Measurements from ENCODE around the gene TMSB15B.
"Not testable (repeated sequence)": the region's sequence is repeated elsewhere in the genome, so short reads cannot be mapped to it uniquely, and the experiment has no call there.

The TMSB15B gene

DNA sequence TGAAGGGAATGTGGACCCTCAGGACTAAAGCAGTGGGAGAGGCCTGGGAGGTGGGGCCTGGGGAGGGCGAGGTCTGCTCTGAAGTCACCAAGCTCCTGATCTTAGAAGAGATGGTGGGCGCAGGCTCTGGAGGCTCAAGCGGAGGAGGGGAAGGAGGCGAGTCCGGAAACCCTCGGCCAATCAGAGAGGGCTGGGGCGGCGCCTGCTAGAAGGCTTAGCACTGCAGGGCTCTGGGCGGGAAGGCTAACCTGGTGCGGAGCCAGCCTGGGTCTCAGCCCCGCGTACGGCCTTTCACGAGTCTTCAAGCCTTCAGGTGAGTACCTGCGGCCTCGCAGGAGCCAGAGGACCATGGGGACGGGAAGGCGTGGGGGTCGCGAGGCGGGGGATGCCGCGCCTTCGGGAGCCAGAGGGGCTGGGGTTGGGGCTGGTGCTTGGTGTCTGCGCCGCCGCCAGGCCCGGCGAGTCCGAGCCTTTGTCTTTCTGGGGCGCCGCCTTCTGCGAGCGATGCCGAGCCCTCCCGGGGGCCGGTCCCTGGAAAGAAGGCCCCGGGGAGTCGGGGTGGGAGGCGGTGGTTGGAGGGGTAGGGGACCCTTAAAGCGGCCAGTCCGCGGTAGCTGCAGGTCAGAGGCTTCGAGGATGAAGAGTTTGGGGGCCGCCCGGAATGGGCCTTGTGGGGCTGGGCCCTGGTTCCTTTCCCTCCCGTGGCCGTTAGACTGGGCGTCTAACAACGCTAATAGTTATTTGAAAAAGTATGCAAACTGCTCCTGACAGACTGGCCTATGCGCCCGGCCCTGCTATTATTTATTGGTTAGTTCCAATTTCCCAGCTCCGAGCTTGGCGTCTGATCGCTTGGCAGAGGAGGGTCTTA is at the start of gene TMSB15B:
TSS of gene TMSB15B (plus strand) at position 217 of the 868 bp plus-strand sequence.
- not testable (repeated sequence) for DNase-seq (ENCODE audit: low read depth)

DNA sequence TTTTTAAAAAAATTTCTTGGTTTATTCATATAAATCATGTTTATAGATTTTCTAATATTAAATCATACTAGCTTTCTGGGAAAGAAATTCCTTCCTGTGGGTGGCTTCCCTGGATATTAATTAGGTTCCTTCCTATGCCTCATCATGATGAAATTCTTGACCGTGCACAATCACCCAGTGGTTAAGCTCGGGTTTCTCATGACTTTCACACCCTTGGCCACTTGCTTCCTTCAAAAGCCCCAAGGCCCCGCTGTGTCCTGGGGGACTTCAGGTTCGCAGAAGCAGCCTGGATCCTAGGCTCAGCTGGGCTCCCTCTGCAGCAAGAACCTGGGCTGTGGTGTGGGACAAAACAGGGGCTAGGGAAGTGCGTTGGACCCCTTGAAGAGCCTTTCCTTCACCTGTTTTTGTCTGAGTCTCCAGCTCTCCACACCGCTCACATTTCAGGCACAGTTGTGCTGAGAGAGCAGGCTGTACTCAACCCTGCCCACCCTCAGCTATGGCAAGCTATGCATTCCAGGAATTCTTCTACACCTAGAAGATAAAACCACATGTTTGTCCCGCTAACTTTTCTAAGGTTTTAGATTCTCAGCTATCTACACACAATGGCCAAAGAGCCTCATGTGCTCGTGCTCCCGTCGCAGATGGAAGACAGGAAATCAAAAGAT is 48.9 kb upstream of the TMSB15B start:
- DNase-seq (ENCODE audit: low read depth), result no peak

DNA sequence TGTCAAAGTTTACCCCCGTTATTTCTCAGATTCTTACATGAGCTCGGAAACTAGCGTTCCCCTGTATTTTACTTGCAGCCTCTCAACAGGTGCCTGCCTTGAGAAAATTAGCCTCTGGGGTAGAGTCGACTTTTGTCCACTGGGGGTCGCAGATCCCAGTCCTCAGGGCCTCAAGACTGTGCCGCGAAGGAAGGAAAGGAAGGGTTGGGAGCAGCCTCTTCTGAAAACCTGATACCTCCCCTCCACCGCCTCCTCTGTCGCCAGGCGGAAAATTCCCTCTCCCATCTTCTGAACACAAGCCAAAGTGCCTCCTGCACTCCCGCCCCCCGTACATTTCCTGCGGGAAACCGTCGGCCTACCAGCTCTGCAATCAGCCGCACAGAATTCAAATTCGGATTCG is 44.4 kb upstream of the TMSB15B start:
- DNase-seq (ENCODE audit: low read depth), result peak; percentile 40

DNA sequence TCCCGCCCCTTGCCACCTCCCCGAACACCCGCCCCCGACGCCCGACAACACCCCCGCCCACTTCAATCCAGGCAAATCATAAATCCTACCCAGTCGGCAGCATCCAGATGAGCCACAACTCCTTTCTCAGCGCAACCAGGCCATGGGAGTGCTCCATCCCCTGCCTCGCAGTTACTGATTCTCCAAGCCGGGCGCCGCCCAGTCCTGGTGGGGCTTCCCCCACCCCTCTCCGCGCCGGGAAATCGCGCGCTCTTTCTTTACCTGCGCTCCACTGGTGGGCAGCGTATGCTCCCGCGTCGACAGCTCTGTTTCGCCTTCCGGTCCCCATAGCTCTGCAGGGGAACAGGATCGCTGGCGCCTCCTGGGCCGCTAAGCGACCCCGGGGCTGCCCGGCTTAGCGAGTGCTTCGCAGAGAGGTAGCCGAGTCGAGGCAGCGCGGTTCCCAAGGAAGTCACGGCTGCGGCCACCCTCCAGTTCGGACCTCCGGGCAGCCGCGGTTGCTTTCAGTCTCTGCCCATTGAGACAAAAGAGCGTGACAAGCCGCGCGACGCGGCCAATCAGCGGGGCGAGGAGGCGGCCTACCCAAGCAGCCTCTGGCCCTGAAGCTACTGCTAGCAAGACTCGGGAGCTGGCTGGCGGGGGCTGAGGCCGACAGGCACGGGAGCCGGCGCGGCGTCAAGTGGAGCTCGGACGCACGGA is 43.7 kb upstream of the TMSB15B start:
- peak; percentile 41 for DNase-seq (ENCODE audit: low read depth)

DNA sequence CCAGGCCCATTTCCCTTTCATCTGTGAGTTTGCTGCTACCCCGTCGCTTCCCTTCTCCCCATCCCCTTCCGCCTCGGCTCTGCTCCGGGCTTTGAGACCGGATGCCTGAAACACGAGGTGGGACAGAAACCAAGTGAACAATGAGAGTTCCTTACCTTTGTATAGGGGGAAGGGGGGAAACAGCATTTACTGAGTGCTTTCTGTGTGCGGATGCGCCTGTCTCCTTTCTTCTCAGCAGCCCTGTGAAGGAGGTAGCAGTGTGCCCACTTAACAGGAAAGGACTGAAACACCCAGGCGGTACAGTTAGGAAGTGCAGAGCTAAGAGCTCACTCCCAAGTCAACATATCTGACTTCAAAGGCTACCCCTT is 43.2 kb upstream of the TMSB15B start:
- peak; percentile 34 for DNase-seq (ENCODE audit: low read depth)

DNA sequence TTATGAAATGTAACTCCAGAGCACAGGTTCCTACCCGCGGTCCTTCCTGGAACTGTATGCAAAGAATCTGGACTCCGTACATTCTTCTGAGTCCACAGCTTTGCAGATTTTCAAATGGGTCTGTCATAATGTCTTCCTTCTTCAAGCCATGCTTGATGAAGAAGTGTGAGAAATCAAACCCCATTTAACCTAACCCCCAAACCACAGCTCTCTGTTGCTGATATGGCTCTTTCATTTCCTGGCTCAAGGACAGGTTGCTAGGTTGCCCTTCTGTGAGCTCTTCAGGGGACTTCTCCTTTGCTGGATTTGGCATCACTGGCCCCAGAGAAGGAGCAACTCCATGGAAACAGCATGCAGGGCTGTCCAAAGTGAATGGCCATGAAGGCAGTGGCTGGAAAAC is 41.9 kb upstream of the TMSB15B start:
- not testable (repeated sequence) for DNase-seq (ENCODE audit: low read depth)

DNA sequence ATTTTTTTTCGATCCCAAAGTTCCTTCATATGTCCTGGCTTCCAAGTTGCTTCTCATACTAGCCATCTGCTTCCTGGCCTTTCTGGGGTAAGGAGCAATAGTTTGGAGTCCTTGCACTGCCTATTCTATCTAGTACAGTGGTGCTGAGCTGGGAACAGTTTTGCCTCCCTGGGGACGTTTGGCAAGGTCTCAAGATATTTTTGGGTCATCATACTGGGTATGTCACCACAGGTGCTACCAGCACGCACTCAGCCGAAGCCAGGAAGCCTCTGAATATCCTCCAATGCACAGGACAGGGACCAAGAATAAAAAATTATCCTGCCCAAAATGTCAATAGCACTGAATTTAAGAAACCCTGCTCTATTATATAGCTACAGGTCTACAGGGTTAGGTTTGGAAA is 35.4 kb upstream of the TMSB15B start:
- no peak for DNase-seq (ENCODE audit: low read depth)

DNA sequence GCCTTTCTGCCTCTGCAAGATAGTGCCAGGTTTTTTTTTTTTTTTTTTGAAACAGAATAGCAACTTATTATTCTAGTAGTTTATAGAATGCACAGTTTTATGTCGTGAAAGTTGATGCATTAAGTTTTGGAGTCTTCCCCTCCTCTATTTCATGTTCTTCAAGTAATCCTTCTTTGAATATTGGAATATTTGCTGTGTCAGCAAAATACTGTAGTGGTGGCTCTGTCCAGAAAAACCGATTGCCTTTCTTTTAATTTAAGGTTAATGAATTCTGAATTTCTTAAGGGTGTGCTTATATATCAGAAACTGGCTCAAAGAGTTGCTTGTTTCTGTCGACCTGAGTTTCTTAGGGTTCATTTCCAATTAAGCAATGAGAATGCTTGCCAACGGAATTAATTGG is 34.8 kb upstream of the TMSB15B start:
- DNase-seq (ENCODE audit: low read depth), result no peak

DNA sequence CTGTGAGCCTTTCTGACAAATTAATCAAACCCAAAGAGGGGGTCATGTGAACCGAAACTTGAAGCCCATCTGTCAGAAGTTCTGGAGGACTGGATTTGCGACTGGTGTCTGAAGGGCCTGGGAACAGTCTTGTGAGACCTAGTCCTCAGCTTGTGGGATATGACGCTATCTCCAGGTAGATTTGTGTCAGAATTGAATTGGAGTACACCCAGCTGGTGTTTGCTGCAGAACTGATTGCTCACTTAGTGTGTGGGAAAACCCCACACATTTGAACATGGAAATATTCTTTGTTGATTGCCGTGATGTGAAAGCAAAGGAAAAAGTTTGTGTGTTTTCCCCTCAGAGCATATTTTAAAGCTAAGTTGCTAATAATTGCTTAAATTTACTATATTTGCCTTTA is 30.3 kb upstream of the TMSB15B start:
- DNase-seq (ENCODE audit: low read depth), result no peak

DNA sequence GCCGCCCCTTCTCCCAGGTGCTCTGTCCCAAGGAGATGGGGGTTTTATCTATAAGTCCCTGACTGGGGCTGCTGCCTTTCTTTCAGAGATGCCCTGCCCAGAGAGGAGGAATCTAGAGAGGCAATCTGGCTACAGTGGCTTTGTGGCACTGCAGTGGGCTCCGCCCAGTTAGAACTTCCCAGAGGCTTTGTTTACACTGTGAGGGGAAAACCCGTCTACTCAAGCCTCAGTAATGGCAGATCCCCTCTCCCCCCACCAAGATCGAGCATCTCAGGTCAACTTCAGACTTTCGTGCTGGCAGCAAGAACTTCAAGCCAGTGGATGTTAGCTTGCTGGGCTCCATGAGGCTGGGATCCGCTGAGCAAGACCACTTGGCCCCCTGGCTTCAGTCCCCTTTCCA is 22.2 kb upstream of the TMSB15B start:
- DNase-seq (ENCODE audit: low read depth), result not testable (repeated sequence)

DNA sequence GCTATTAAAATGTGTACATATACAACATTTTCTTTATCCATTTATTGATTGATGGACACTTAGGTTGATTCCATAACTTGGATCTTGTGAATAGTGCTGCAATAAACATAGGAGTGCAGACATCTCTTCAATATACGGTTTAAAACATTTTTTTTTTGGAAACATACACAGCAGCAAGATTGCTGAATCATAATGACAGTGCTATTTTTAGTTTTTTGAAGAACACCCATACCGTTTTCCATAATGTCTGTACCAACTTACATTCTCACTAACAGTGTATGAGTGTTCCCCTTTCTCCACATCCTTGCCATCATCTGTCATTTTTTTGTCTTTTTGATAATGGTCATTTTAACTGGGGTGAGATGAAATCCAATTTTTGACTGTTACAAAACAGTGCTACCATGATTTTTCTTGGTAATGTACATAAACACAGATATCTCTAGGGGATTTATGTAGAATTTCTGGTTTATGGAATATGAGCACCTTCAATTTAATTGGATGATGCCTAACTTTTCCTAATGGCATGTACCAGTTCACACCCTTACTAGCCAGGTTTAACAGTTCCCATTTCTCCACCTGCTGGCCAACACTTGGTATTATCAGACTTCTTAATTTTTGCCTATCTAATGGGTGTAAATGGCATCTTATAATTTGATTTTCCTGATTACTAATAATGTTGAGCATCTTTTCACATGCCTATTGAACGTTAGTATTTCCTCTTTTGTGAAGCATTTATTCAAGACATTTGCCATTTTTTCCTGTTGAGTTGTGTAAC is 21.0 kb upstream of the TMSB15B start:
- peak; percentile 16 for DNase-seq (ENCODE audit: low read depth)

DNA sequence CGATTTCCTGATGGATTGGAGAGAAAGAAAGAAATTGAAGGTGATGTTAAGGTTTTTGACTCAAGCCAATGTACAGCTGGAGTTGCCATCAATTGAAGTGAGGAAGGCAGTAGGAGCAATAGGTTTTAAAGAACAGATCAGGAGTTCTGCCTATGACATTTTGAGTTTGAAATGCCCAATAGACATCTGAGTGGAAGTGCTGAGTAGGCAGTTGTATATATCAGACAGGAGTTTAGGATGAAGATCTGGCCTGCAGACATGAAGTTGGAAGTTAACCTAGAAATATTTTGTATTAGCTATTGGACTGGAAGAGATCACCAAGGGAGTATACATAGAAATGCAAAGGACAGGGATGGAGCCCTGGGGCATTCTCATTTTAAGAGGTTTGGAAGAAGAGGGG is 12.9 kb upstream of the TMSB15B start:
- DNase-seq (ENCODE audit: low read depth), result no peak

DNA sequence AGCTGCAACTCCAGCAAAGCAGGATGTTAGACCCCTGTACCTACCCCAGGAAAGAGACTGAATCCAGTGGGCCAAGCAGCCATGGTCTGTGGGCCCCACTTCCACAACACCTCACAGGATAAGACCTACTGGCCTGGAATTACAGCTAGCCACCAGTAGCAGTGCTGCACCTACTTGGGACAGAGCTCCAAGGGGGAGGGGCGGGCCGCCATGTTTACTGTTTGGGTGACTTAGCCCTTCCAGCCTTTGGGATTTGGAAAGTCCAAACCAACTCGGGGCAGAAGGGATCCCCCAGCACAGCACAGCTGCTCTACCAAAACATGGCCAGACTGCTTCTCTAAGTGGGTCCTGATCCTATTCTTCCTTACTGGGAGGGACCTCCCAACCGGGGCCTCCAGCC is 9.1 kb upstream of the TMSB15B start:
- no peak for DNase-seq (ENCODE audit: low read depth)

DNA sequence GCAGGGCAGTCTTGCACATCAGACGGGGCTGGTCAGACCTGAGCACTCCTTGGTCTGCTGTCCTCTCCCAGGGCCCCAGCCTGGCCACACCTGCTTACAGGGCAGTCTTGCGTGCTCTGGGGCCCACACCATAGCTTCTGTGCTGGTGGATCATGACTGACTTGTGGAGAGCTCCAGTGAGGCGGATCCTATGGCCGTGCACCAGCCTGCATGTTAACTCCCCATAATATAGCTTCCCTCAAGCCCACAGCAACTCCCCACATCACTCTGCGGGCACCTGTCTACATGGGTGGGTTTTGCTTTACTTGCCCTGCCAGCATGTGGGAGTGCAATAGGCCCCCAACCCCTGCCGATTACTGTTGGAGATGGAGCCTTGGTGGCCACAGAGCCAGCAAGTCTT is 8.2 kb upstream of the TMSB15B start:
- no peak for DNase-seq (ENCODE audit: low read depth)

DNA sequence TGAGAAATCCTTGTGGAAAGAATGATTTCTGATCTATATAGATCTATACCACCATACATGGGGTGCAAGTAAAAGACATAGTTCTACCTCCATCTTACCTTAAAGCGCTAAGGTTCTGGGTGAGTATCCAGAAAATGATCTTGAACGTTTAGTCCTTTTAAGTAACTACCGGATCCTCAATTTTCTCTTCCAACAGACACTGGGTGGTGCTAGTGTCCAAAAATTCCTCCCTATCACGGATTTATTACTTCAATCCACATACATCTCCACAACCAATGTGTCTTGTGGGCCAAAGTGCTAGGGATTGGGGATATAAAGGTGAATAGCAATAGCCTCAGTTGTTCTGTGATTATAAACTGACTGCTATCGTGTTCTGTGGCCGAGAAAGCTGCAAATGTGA is 1.8 kb upstream of the TMSB15B start:
- not testable (repeated sequence) for DNase-seq (ENCODE audit: low read depth)

DNA sequence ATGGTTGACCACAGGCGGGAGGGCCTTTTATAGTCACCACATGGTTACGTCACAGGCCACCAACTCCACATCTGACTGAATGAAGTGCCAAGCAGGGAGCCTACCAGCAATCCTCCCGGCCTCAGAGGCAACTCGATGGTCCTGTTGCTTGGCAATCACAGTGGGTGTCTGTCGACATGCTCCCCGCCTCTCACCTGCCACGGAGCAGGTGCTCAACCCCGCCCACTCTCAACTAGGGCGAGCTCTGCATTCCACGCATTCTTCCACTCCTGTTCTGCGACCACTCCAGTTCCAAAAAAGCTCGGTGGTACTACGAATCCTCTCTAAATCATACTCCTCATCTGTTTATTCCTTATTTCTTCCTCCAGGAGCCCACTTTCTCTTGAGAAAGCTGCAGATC is 21.1 kb downstream of the TMSB15B start:
- DNase-seq (ENCODE audit: low read depth), result not testable (repeated sequence)

DNA sequence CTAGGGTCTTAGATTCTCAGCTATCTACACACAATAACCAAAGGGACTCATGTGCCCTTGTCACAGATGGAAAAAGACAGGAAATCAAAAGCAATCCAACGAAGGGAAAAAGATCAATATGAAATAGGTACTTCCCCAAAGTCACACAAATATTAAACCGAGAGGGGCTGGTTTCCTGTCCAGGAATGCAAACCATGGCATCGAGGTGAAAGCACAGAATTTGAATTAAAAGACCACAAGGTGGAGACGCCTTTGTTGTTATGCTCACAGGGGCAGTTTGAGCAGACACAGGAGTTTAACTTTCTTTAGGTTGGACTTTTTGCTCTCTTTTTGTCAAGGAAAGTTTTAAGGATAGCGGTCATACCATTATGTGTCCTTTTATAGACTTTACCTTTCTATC is 36.8 kb downstream of the TMSB15B start:
- DNase-seq (ENCODE audit: low read depth), result no peak

DNA sequence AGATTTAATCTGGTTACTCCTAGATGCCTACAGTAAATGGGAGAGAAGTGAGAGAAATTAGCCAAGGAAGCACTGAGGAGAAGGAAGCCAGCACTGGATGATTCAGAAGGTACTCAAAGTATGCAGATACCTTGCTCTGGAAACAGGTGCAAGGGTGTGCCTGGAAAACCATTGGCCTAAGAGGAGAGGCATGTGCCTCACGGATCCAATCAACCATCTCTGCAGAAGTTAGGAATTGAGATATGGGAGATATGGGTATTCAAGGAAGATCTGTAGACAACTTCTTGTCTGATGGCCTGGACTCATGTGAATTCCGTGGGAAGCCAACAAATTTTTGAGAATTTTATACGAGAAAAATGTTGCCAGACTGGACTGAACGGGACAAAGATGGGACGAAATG is 46.4 kb downstream of the TMSB15B start:
- no peak for DNase-seq (ENCODE audit: low read depth)

DNA sequence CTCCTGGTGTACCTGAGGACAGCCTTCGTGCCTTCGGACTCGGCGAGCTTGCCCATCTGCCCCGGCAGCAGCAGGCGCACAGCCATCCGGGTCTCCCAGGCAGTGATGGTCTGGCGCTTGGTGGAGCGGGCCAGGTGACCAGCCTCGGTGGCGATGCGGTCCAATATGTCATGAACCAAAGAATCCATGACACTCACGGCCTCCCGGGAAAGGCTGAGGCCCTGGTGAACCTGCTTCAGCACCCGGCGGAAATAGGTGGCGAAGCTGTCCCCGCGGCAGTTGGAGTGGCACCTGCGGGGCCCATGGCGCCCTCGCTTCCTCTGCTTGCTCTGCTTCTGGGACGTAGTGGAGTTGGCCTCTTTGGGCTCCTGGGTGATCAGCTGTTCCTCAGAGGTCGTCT is 50.7 kb downstream of the TMSB15B start:
- DNase-seq (ENCODE audit: low read depth), result no peak

DNA sequence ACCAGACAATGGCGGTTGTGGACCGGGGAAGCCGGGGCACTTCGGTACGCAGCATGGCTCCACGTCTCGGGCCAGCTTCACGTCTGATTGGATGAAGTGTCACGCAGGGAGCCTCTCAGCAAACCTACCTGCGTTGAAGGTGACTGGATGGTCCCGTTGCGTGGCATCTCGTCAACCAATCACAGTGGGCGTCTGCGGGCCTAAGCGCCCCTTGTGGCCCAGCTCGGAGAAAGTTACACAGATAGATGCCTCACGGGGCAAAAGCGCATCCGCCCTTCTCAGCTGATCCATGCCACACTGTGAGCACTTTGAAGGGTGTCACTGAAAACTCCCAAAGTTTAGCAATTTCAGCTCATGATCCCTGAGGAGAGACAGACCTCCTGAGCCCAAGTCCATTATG is 51.2 kb downstream of the TMSB15B start, which contains the start of gene H2BW1:
TSS of gene H2BW1 (minus strand) at position 103 of the 400 bp plus-strand sequence. CDS start 132 bp downstream, outside the sequence.
- no peak for DNase-seq (ENCODE audit: low read depth)

DNA sequence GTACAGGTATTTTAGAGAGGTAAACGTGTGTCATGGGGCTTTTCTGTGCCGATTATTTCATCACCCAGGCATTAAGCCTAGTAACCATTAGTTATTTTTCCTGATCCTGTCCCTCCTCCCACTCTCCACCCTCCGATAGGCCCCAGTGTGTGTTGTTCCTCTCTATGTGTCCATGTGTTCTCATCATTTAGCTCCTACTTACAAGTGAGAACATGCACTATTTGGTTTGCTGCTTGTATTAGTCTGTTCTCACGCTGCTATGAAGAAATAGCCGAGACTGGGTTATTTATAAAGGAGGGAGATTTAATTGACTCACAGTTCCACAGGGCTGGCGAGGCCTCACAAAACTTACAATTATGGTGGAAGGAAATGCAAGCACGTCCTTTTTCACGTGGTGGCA is 53.1 kb downstream of the TMSB15B start:
- not testable (repeated sequence) for DNase-seq (ENCODE audit: low read depth)
